Right kidney (tissue), 1 donor: Measurements from ENCODE around the gene CDH1.

Experiments
- DNase-seq: peaks from one replicate; pipeline ENCODE4 v3.0.0-alpha.2; 2016

Gene CDH1

DNA sequence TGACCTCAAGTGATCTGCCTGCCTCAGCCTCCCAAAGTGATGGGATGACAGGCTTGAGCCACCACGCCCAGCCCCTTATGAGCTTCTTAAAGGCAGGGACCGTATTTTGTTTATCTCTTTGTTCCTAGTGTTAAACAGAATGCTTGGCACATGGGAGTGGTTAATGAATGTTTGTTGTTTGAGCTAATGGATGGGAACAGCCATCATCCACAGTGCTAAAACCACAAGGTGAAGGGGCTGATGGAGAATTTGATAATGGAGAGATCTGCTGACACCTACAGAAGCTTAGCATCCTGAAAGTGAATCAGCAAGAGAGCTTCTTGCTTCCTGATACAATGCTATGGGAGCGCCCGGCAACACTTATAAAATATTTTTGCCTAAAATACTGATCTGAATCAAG, 8.6 kb upstream of the CDH1 start:
- DNase-seq: no peak

GRCh38 chr16:68731637-68732036, 5.5 kb upstream of the CDH1 start:
- DNase-seq: no peak

DNA sequence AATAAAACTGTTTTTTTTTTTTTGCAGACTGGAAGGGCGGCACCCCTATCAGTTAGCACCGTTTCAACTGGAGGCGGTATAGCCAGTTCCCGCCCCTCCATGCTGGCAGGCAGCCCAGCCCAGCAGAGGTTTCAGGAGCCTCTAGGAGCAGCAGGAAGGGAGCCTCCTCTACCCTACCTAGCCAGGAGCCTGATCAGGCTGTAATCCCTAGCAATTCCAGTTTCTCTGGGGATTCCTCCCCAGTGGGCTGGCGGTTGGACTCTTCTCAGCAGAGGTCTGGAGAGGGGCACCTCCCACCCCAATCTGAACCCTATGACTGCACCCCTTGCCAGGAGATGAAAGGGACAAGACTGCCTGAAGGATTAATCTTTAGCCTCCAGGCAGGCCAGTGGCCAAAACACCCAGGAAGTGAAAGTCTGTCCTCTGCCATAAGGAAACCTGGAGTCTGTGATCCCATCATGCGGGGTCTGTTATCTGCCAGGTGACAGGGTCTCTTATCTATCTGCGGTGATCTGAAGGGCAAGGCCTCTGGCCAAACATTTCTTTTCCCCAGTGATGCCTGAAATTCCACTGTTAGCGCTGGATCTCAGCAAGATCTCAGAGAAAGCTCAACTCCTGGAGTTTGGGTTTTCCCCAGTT, 4.9 kb upstream of the CDH1 start:
- DNase-seq: no peak

DNA sequence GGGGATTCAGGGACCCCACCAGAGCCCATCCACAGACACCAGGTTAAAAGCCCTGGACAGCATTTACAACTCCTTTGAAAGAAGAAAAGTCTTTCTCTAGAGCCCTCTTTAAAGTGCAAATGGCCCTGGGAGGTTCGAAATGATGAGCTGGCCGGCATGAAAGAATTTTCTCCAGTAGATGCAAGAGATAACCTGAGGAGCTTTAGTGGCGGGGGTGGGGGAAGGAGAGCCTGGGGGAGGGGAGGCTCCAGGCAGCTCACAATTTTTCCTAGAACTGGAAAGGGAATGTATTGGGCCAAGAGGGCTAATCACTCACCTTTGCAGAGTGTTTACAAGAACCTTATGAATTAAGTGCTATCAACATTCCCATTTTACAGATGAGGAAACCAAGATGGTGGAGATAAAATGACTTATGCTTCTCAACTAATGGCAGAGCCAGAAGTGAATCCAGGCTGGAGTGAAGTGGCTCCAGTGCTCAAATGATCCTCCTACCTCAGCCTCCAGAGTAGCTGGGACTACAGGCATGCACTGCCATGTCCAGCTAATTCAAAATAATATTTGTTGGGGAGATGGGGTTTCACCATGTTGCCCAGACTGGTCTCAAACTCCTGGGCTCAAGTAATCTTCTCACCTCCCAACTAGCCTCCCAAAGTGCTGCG, 4.2 kb upstream of the CDH1 start:
- no peak for DNase-seq

GRCh38 chr16:68733570-68733969, 3.5 kb upstream of the CDH1 start:
- no peak for DNase-seq

DNA sequence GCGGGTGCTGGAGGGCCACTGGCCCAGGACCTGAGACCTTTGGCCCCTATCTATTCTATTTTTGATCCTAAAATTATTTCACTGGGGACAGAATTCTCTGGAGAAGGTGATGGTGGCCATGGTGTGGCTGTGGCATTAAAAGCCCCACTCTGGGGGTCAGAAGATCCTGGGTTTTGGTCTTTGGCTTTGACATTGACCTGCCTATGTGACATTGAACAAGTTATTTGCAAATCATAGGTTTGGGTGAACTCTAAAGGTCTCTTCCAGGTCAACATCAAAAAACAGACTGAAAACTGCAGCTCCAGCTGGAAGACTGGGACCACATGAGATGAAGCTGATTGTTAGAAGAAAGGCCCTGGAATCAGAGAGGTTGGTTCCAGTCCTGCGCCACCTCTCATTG, 2.3 kb upstream of the CDH1 start:
- DNase-seq: no peak

DNA sequence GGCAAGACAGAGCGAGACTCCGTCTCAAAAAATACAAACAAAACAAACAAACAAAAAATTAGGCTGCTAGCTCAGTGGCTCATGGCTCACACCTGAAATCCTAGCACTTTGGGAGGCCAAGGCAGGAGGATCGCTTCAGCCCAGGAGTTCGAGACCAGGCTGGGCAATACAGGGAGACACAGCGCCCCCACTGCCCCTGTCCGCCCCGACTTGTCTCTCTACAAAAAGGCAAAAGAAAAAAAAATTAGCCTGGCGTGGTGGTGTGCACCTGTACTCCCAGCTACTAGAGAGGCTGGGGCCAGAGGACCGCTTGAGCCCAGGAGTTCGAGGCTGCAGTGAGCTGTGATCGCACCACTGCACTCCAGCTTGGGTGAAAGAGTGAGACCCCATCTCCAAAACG, 531 bp upstream of the CDH1 start:
- no peak for DNase-seq

DNA sequence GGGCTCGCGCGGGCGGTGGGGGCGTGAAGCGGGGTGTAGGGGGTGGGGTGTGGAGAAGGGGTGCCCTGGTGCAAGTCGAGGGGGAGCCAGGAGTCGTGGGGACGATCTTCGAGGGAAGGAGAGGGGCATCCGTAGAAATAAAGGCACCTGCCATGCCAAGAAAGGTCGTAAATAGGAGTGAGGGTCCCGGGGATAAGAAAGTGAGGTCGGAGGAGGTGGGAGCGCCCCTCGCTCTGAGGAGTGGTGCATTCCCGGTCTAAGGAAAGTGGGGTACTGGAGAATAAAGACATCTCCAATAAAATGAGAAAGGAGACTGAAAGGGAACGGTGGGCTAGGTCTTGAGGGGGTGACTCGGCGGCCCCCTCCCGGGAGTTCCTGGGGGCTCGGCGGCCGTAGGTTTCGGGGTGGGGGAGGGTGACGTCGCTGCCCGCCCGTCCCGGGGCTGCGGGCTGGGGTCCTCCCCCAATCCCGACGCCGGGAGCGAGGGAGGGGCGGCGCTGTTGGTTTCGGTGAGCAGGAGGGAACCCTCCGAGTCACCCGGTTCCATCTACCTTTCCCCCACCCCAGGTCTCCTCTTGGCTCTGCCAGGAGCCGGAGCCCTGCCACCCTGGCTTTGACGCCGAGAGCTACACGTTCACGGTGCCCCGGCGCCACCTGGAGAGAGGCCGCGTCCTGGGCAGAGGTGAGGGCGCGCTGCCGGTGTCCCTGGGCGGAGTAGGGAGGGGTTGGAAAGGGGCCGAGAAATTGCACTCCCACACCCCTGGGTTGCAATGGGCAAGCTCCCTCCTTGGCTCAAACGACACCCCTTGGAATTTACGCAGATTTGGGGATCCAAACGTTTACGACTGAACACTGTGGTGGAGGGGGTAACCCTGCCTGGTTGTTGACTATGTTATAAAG, 888 bp downstream of the CDH1 start:
- DNase-seq: peak; percentile 63

GRCh38 chr16:68739964-68740627, 3.0 kb downstream of the CDH1 start:
- no peak for DNase-seq

- no peak for DNase-seq
These were observed 3.7 kb downstream of the CDH1 start for GRCh38 chr16:68740628-68741346.

DNA sequence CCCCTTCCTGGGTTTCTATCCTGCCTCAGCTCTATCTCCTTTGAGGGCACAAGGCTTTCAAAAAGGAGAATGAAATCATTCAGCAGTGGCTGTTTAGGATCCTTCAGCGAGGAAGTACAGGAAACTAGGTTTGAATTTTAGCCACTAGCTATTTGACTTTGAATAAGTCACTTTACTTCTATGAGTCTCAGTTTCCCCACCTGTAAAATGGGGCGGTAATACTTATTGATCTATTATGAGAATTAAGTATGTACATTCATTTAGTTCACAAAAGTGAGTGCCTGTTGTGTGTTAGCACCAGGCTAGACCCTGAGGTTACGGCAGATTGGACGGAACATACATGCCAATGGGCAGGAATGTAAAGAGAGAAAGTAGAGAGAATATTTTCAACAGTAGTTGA, 6.6 kb downstream of the CDH1 start:
- DNase-seq: no peak

DNA sequence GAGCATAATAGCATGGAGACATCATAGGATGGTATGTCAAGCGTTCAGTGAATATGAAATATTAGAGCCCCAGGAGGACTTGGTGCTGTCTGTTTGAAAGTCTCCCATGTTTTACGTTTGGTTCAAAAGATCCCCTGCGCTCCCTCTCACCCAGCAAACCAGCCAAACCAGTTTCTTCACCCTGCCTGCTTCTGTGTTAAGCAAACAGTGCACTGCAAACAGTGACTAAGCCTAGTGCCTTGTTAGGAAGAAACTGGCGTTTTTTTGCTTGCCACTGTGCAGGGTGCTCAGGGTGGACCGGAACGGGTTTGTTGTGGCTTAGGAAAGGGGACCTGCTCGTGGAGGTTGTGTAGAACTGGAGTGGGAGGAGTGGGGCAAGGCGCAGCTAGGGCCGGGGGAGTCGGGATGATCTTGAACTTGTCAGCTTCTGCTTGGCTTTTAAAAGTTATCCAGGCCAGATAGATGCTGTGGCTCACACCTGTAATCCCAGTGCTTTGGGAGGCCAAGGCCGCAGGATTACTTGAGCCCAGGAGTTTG, 7.7 kb downstream of the CDH1 start:
- DNase-seq: peak; percentile 31

- DNase-seq: no peak
These were observed 9.9 kb downstream of the CDH1 start for GRCh38 chr16:68746951-68747350.

DNA sequence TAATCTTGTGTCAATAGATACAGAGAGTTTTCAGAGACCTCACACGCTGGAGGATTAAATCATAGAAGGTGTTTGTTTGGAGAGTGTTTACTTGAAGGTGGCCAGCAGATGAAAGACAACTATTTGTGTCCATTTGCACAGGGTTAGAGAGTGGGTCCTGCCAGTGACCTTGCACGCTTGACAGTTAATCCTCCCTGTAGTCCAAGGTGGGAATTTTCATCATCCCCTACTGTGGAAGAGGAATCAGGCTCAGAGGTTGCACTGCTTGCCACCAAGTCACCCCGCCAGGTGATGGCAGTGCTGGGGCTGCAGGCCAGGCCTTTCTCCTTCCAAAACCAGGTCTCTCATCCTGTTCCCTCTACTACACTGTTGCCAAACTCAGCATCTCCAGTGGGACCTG, 12.3 kb downstream of the CDH1 start:
- no peak for DNase-seq

- DNase-seq: peak; percentile 25
These were observed 13.2 kb downstream of the CDH1 start for GRCh38 chr16:68750193-68750695.

- no peak for DNase-seq
These were observed 14.1 kb downstream of the CDH1 start for GRCh38 chr16:68751160-68751559.

GRCh38 chr16:68752602-68753001, 15.5 kb downstream of the CDH1 start:
- DNase-seq: no peak

GRCh38 chr16:68754084-68754792, 17.1 kb downstream of the CDH1 start:
- no peak for DNase-seq

- no peak for DNase-seq
These were observed 19.3 kb downstream of the CDH1 start for GRCh38 chr16:68756239-68756915.

GRCh38 chr16:68757625-68757935, 20.5 kb downstream of the CDH1 start:
- DNase-seq: no peak

DNA sequence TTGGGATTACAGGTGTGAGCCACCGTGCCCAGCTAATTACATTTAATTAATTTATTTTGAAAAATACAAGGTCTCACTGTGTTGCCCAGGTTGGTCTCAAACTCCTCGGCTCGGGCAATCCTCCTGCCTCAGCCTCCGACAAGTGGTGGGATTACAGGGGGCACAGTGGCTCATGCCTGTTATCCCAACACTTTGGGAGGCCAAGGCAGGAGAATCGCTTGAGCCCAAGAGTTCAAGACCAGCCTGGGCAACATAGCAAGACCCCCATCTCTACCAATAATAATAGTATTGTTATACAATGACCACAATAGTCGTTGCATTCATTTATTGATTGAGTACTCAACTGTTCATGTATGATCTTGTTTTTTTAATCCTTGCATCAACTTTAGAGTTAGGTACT, 22.0 kb downstream of the CDH1 start:
- DNase-seq: no peak
